Measurements from ENCODE around the gene PPRC1. TPM values are rescaled to one million over a fixed set of nuclear protein-coding genes. Genes with fewer than 3 reads are reported as not detected.

PPRC1 gene
- 16.4 and 25.3 TPM in 2 replicates for total RNA-seq (2014; rRNA removed; shearing (Covaris generic))
- polyA plus RNA-seq (2016; fragmentation: Nextera tagmentation; extraction: Ambion mirVana) = 19.5 and 22.6 TPM in 2 replicates

DNA sequence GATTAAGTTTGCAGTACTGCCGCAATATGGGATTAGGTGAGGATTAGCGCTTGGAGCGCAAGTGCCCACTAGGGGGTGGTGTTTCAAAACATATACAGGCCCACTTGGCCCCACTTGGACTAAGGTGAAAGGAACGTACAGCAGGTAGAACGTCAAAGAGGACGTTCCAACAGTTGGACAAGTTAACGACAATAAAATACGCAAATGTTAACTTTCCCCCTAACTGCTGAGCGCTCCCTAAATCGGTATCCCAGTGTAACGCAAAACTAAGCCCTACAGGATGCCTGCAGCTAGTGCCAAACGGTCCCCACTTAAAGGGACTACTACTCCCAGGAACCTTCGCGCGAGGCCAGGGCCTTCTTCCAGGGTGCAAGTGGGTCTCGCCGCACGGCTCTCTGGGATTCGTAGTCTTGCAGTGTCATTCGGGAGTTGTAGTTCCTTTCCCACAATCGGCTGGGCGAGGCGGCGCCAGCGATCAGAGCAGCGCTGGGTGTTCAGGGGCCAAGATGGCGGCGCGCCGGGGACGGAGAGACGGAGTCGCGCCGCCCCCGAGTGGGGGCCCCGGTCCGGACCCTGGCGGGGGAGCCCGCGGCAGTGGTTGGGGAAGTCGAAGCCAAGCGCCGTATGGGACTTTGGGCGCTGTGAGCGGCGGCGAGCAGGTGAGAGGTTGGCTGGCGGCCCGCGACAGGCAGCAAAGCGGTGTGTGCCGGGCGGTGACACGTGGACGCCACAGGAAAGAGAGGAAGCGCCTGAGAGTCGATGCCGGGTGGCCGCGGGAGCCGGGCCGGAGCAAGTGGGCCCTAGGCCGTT is at the start of gene PPRC1:
Gene PPRC1, plus strand, starts transcription at position 478 of the 810 bp plus-strand sequence. Its CDS starts 29 bp downstream, at position 507.
- peaks cover 25% of the 10 kb centered on the region for H3F3A ChIP-seq (ENCODE audit: insufficient read depth)
- no peaks in the 10 kb centered on the region for H3K27me3 ChIP-seq (replicated peaks; ENCODE audit: insufficient read depth)
- H4K20me1 ChIP-seq (ENCODE audit: insufficient read depth) = peaks cover 14% of the 10 kb centered on the region; the same call in 1 of the 2 replicates
- H3K79me2 ChIP-seq (ENCODE audit: insufficient read depth) = peaks cover 49% of the 10 kb centered on the region
- H3K9me2 ChIP-seq (ENCODE audit: insufficient read depth) = no peaks in the 10 kb centered on the region
- H2AFZ ChIP-seq = peak within 1 kb of the TSS; percentile 86
- 1% methylated on average over 52 to 64 of the region's 64 CpGs for WGBS, 2 experiments (ENCODE audit: low coverage in 1 of 2, low lambda C conversion rate in 2 of 2, missing lambda C conversion rate in 2 of 2)
- H3K9me3 ChIP-seq (ENCODE audit: low read depth) = no peaks in the 10 kb centered on the region
- peak; percentile 100 for DNase-seq
- H3K4me3 ChIP-seq = peak within 1 kb of the TSS; percentile 92
- H3K9ac ChIP-seq = peak within 1 kb of the TSS; percentile 96
- H3K4me2 ChIP-seq (ENCODE audit: unreplicated experiment) = peak within 1 kb of the TSS; percentile 88
- peak within 1 kb of the TSS; percentile 89 for H3K27ac ChIP-seq
- no peaks in the 10 kb centered on the region for H3K36me3 ChIP-seq (ENCODE audit: low read depth)
- TF ChIP-seq EZH2 (IDR thresholded peaks at IDR 0.05; ENCODE audit: insufficient read depth, poor library complexity, severe bottlenecking) (no peak), EZH2phosphoT487 (IDR thresholded peaks at IDR 0.05; ENCODE audit: insufficient read depth, low read depth) (no peak)
- in situ Hi-C loops (cut with MboI) = no loop called here
- peaks cover 25% of the 10 kb centered on the region for H3K4me1 ChIP-seq (ENCODE audit: insufficient read depth)

DNA sequence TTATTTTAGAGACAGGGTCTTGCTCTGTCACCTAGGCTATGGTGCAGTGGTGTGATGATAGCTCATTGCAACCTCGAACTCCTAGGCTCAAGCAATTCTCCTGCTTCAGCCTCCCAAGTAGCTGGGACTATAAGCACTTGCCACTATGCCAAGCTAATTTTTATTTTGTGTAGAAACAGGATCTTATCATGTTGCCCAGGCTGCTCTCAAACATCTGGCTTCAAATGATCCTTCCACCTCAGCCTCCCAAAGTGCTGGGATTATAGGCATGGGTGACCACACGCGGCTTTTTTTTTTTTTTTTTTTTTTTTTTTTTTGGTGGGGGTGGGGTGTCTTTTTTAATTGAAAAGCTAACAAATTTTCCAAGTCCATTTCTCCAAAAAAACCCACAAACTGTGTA is 49.3 kb upstream of the PPRC1 start:
- H3K36me3 ChIP-seq (ENCODE audit: low read depth) = no peaks in the 10 kb centered on the region
- 89 to 91% methylated on average over 3 of the region's 3 CpGs for WGBS, 2 experiments (ENCODE audit: low coverage in 1 of 2, low lambda C conversion rate in 2 of 2, missing lambda C conversion rate in 2 of 2)
- no peaks in the 10 kb centered on the region for H3K27me3 ChIP-seq (replicated peaks; ENCODE audit: insufficient read depth)
- H3K4me1 ChIP-seq (ENCODE audit: insufficient read depth) = no peaks in the 10 kb centered on the region
- no peak overlapping the region for H2AFZ ChIP-seq
- TF ChIP-seq EZH2 (IDR thresholded peaks at IDR 0.05; ENCODE audit: insufficient read depth, poor library complexity, severe bottlenecking) (no peak), EZH2phosphoT487 (IDR thresholded peaks at IDR 0.05; ENCODE audit: insufficient read depth, low read depth) (no peak)
- H3F3A ChIP-seq (ENCODE audit: insufficient read depth) = no peaks in the 10 kb centered on the region
- H3K4me2 ChIP-seq (ENCODE audit: unreplicated experiment) = no peak overlapping the region
- no peaks in the 10 kb centered on the region for H3K79me2 ChIP-seq (ENCODE audit: insufficient read depth)
- no peak overlapping the region for H3K9ac ChIP-seq
- H4K20me1 ChIP-seq (ENCODE audit: insufficient read depth) = no peaks in the 10 kb centered on the region
- H3K9me3 ChIP-seq (ENCODE audit: low read depth) = no peaks in the 10 kb centered on the region
- H3K9me2 ChIP-seq (ENCODE audit: insufficient read depth) = no peaks in the 10 kb centered on the region
- no peak for DNase-seq
- no peak overlapping the region for H3K4me3 ChIP-seq
- H3K27ac ChIP-seq = no peak overlapping the region
- in situ Hi-C loops (cut with MboI) = no loop called here

- H3K79me2 ChIP-seq (ENCODE audit: insufficient read depth) = no peaks in the 10 kb centered on the region
- no peaks in the 10 kb centered on the region for H3K4me1 ChIP-seq (ENCODE audit: insufficient read depth)
- H3F3A ChIP-seq (ENCODE audit: insufficient read depth) = no peaks in the 10 kb centered on the region
- DNase-seq = no peak
- no peak overlapping the region for H3K4me2 ChIP-seq (ENCODE audit: unreplicated experiment)
- no peak overlapping the region for H2AFZ ChIP-seq
- no peak overlapping the region for H3K4me3 ChIP-seq
- 78 to 82% methylated on average over 3 of the region's 3 CpGs for WGBS, 2 experiments (ENCODE audit: low coverage in 1 of 2, low lambda C conversion rate in 2 of 2, missing lambda C conversion rate in 2 of 2)
- in situ Hi-C loops (cut with MboI) = no loop called here
- no peak overlapping the region for H3K9ac ChIP-seq
- H4K20me1 ChIP-seq (ENCODE audit: insufficient read depth) = no peaks in the 10 kb centered on the region
- no peaks in the 10 kb centered on the region for H3K36me3 ChIP-seq (ENCODE audit: low read depth)
- H3K27ac ChIP-seq = no peak overlapping the region
- no peak for TF ChIP-seq EZH2phosphoT487 (IDR thresholded peaks at IDR 0.05; ENCODE audit: insufficient read depth, low read depth)
- TF ChIP-seq EZH2 (IDR thresholded peaks at IDR 0.05; ENCODE audit: insufficient read depth, poor library complexity, severe bottlenecking) = no peak
- no peaks in the 10 kb centered on the region for H3K9me3 ChIP-seq (ENCODE audit: low read depth)
- no peaks in the 10 kb centered on the region for H3K9me2 ChIP-seq (ENCODE audit: insufficient read depth)
- H3K27me3 ChIP-seq (replicated peaks; ENCODE audit: insufficient read depth) = no peaks in the 10 kb centered on the region
Measured at GRCh38 chr10:102085336-102085735, 47.5 kb upstream of the PPRC1 start.

GRCh38 chr10:102086196-102086595 is 46.6 kb upstream of the PPRC1 start:
- 97 to 99% methylated on average over 8 of the region's 8 CpGs for WGBS, 2 experiments (ENCODE audit: low coverage in 1 of 2, low lambda C conversion rate in 2 of 2, missing lambda C conversion rate in 2 of 2)
- DNase-seq = no peak
- in situ Hi-C loops (cut with MboI) = no loop called here

More at GRCh38 chr10:102086196-102086595, 46.6 kb upstream of the PPRC1 start:
- H3K27me3 ChIP-seq (replicated peaks; ENCODE audit: insufficient read depth) = no peaks in the 10 kb centered on the region
- H4K20me1 ChIP-seq (ENCODE audit: insufficient read depth) = no peaks in the 10 kb centered on the region
- H3K27ac ChIP-seq = no peak overlapping the region
- TF ChIP-seq EZH2 (IDR thresholded peaks at IDR 0.05; ENCODE audit: insufficient read depth, poor library complexity, severe bottlenecking) (no peak), EZH2phosphoT487 (IDR thresholded peaks at IDR 0.05; ENCODE audit: insufficient read depth, low read depth) (no peak)
- no peaks in the 10 kb centered on the region for H3K79me2 ChIP-seq (ENCODE audit: insufficient read depth)
- no peaks in the 10 kb centered on the region for H3K4me1 ChIP-seq (ENCODE audit: insufficient read depth)
- no peak overlapping the region for H3K4me2 ChIP-seq (ENCODE audit: unreplicated experiment)
- no peak overlapping the region for H3K4me3 ChIP-seq
- H3K9me3 ChIP-seq (ENCODE audit: low read depth) = no peaks in the 10 kb centered on the region
- H3K36me3 ChIP-seq (ENCODE audit: low read depth) = no peaks in the 10 kb centered on the region
- no peak overlapping the region for H2AFZ ChIP-seq
- no peaks in the 10 kb centered on the region for H3K9me2 ChIP-seq (ENCODE audit: insufficient read depth)
- no peak overlapping the region for H3K9ac ChIP-seq
- H3F3A ChIP-seq (ENCODE audit: insufficient read depth) = no peaks in the 10 kb centered on the region

Data from GM23248 (cell line).